Esophagus squamous epithelium (tissue), 4 donors: ENCODE measurements around the gene IFITM2.
"Not testable (repeated sequence)": the region's sequence is repeated elsewhere in the genome, so short reads cannot be mapped to it uniquely, and the experiment has no call there.

Experiments
- CTCF ChIP-seq, 6 experiments: fragments of 450-650 bp in 4 of 6; fragments of 200-600 bp in 2 of 6; sonication (generic) in 2 of 6; IDR thresholded peaks; one replicate each; pipeline ENCODE4 v1.5.1; 2016 to 2019; ENCODE audit warnings: antibody characterized with exemption in 6 of 6, mild to moderate bottlenecking in 4 of 6, moderate library complexity in 4 of 6
- POLR2A ChIP-seq, 4 donors: fragments of 450-650 bp; IDR thresholded peaks; one replicate each; pipeline ENCODE4 v1.6.1; 2017; ENCODE audit warnings: antibody characterized with exemption in 4 of 4, mild to moderate bottlenecking in 4 of 4, moderate library complexity in 3 of 4

GRCh38 chr11:324593-325517 lies 17.2 kb downstream of the IFITM2 start:
- TF ChIP-seq CTCF, POLR2A (IDR thresholded peaks at IDR 0.05): not testable (repeated sequence)
